ENCODE results near the gene DENND4A. TPM values are rescaled to one million over a fixed set of nuclear protein-coding genes. Genes with fewer than 3 reads are reported as not detected.

DENND4A gene
- total and polyA plus RNA-seq, 10 of the 15 experiments (the other 5 are each of a cell fraction or from before 2014, with no cell fraction given), result 14.2 to 81.8 (median 34.1) TPM

DNA sequence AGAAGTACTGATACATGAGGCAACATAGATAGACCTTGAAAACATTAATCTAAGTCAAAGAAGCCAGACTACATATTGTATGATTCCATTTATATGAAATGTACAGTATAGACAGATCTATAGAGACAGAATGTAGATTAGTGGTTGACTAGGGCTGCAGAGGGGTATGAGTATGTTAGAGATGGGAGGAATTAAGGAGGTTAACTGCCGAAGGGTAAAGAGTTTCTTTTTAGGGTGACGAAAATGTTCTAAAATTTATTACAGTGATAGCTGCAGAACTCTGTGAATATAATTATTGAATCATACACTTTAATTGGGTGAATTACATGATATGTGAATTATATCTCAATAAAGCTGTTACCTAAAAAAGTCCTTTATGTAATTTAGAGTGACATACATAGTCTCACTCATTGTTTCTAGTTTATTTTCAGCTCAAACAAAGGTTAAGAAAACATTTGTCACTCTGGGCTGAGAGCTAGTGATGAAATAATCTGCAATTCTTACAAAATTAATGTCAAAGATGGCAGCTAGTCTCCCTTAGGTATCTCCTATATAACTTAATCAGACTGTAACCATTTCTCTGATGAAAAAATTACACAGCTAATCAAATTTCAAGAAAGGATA lies 61.4 kb downstream of the DENND4A start:
- ChIA-PET SMC1A (ENCODE audit: uncharacterized antibody, unreplicated experiment) (interaction anchor here (0.6 to 3.5 kb wide), 12 partner anchors 9 to 106 kb away, joined by 3 to 9 read pairs (median 4); no protein-coding TSS in a partner anchor), POLR2A (interaction anchor here (0.9 to 1.1 kb wide), 2 partner anchors 11 to 13 kb away, joined by 3 read pairs; no protein-coding TSS in a partner anchor), CTCF (interaction anchor here (0.8 to 1.7 kb wide), 11 partner anchors 8 to 136 kb away, joined by 3 to 6 read pairs (median 4); partner anchors contain the start of gene INTS14), RAD21 (ENCODE audit: unreplicated experiment) (interaction anchor here (0.7 to 1.0 kb wide), 2 partner anchors 67 to 139 kb away, joined by 3 to 4 read pairs; partner anchors contain the start of gene RAB11A)
- Histone ChIP-seq H3K9me3 (replicated peaks; ENCODE audit: control insufficient read depth, insufficient read depth, low read length) (no peaks in the 10 kb centered on the region), H3K4me3 (no peak overlapping the region), H3K9ac (ENCODE audit: control insufficient read depth, insufficient read depth, low read length) (no peak overlapping the region), H3K79me2 (ENCODE audit: control insufficient read depth, insufficient read depth, low read length) (no peaks in the 10 kb centered on the region), H3K4me2 (ENCODE audit: control insufficient read depth, insufficient read depth) (no peak overlapping the region), H4K20me1 (ENCODE audit: control insufficient read depth, insufficient read depth) (no peaks in the 10 kb centered on the region), H3K27me3 (replicated peaks in 1 of 2; ENCODE audit: control insufficient read depth in 2 of 2, insufficient read depth in 2 of 2, low read length in 1 of 2) (no peaks in the 10 kb centered on the region), H2AFZ (ENCODE audit: control insufficient read depth, low read depth, low read length) (no peak overlapping the region), H3K36me3 (ENCODE audit: control insufficient read depth in 2 of 2, insufficient read depth in 2 of 2, low read length in 1 of 2) (peaks cover 0 to 7% of the 10 kb centered on the region in 2 experiments; a peak in 3 of 4 replicates), H3K4me1 (ENCODE audit: control insufficient read depth, insufficient read depth, low read length) (no peaks in the 10 kb centered on the region), H3K27ac (ENCODE audit: control insufficient read depth, insufficient read depth) (no peak overlapping the region)
- BruUV-seq (replicated peaks), result no TSS peak
- FAIRE-seq (no peak), DNase-seq (ENCODE audit: low read depth, low spot score) (no peak), ATAC-seq (no peak)
- TF ChIP-seq ESRRA (IDR thresholded peaks at IDR 0.05; ENCODE audit: low read length) (no peak), EGR1 (IDR thresholded peaks at IDR 0.05; ENCODE audit: borderline replicate concordance in 1 of 2, low read depth in 2 of 2, low read length in 2 of 2) (no peak), NFYA (IDR thresholded peaks at IDR 0.05; ENCODE audit: borderline replicate concordance, low read depth, low read length) (no peak), NFYB (IDR thresholded peaks at IDR 0.05; ENCODE audit: insufficient read depth, low read depth, low read length) (no peak)
- intact Hi-C loops (cut with micrococcal nuclease; ENCODE audit: unreplicated experiment), result no loop called here
- 100% methylated on average over 2 of the region's 2 CpGs for WGBS (ENCODE audit: insufficient coverage, insufficient replicate concordance, low lambda C conversion rate, missing lambda C conversion rate)
- in situ Hi-C loops (cut with MboI), result no loop called here

Data from GM12878 (cell line).